Sciatic nerve (tissue), 2 donors: ENCODE measurements around the gene FGD2. TPM values are rescaled to one million over a fixed set of nuclear protein-coding genes. Genes with fewer than 3 reads are reported as not detected.
A peak's percentile ranks its signal among the peaks of the same experiment; 100 is the strongest.
"Not testable (repeated sequence)": the region's sequence is repeated elsewhere in the genome, so short reads cannot be mapped to it uniquely, and the experiment has no call there.

Experiments
- ATAC-seq: fragments of 200-7000 bp; cut with Tn5 transposase; one replicate; pipeline ENCODE4 v1.9.1; 2020; ENCODE audit warnings: mild to moderate bottlenecking, moderate library complexity
- DNase-seq: peaks from one replicate; pipeline ENCODE4 v3.0.0-alpha.2; 2020; ENCODE audit warnings: low spot score
- intact Hi-C: fragments of 100-400 bp; cut with DNase I; formaldehyde crosslinking; loops from one replicate; pipeline ENCODE4 v1.14.2; 2022
- total RNA-seq: library from RNA; stranded (reverse); fragmentation: NEBNext Ultra II Directional; extraction: Animal tissue kit (Norgen Biotek cat#: 25700); gene quantifications from one replicate; pipeline ENCODE4 v1.2.1, GENCODE V29; 2021
- donor health status: DM: no; HTN: no; CAD: no.
- donor health status: DM: no; HTN: no; CAD: no.

Gene FGD2
- total RNA-seq, 1 donor from 2014 or later = 19.7 TPM

DNA sequence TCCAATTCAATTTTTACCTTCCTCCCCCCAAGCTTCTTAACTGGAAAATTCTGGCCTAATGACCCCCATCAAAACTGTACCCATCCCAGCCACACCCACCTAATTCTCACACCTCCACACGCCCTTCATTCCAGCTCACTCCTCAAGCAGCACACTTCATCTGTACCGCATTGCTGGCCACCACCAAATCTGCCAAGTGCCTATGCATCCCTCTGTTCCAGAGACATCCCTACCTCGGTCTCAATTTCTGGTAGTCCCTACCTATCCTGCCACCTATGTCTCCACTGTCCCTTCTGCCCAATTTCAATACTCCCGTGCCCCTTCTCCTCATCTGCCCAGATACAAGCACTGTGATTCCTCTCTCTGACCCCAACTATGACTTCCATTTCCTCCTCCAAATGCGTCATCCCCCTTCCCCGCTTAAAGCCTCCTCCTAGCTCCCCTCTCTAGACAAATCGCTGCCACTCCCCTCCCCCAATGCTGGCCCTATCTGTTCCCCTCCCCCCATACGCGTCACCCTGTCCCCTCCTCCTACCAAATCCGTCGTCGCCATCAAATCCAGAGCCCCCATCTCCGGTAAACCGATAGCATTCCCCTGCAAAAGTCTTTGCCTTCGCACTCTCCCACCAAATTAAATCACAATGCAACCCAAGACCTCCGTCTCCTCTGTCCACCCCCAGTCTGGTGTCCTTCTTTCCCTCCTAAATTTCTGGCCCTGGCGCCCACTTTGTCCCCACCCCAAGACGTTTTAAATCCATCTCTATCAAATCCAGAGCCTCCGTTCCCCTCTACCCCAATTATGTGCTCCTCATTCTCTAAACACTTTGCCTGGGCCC lies 20.7 kb upstream of the FGD2 start:
- ATAC-seq = peak; percentile 45
- intact Hi-C loops = no loop called here
- DNase-seq = peak; percentile 77

DNA sequence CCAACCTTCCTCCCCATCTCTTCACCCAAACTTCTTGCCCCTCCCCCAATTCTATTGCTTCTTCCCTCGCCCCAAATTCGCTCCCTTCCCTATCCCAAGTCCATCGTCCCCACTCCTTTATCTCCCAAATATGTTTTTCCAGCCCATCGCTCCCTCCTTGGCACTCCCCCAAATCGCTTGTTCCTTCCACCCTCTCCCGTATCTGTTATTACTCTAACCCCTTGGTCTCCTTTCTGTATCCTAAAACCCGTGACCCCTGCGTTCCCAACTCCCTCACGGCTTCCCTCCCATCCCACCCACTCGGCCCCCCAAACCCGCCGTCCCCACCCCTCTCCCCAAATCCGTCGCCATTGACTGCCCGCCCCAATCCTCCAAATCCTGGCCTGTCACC lies 20.0 kb upstream of the FGD2 start:
- intact Hi-C loops = no loop called here
- DNase-seq (no peak), ATAC-seq (no peak)

DNA sequence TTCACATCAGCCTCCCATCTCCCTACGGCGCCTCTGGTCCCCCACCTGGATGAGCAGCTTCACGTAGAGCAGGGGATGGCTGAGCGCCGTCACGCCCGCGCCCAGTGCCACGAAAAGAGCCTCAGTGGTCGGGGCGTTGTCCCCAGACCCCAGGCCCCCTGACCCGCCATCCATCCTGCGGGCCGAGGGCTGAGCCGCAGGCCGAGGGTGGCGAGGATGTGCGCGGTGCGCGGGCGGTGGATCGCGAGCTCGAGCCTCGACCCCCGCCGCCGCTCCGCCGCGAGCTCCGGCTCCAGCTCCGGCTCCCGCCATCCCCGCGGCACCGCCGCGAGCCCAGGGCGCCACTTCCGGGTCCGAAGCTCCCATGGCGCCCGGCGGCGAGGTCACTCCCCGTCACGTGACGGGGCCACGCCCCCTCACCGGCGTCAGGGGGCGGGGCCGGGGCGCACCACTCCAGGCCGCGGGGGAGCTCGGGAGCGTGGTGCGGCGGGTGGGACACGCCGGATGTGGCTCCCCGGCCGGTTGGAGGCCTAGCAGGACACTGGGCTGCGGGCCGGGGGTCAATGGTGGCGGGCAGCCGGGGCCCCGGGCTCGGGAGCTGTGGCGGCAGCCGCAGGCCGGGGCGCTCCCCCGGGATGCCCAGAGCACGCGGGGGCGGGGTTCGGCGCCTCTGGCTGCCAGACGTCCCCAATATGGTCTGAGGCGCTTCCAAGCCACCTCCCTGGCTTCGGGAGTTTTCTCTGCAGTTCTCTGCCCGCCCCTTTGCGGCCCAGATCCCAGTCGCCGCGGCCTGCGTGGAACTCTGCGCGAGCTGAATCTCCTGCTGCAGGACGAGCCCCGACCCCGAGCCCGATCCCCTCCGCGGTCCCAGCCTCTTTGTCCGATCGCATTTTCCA lies 19.4 kb upstream of the FGD2 start, which contains the start of gene MTCH1:
Gene MTCH1 (minus strand): TSS at position 389 of the 896 bp plus-strand sequence. CDS start 23 bp downstream, at position 366.
- intact Hi-C loops = no loop called here
- peak; percentile 94 for ATAC-seq
- DNase-seq = peak; percentile 93

DNA sequence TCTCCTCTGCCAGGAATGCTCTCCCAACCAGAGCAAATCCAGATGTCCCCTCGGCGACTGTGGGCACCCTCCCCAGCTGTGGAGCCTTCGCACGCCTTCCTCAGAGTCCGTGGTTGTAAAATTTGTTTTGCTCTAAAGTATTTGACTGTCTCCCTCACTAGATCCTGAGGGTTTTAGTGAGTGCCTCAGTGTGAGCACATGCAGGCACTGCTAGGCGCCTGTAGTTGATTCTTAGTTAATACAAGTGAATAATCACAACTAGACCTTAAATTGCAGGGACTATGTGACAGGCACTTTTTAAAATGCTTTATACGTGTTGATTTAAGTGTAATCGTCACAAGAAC lies 18.8 kb upstream of the FGD2 start:
- intact Hi-C loops = no loop called here
- DNase-seq = no peak
- peak; percentile 43 for ATAC-seq

DNA sequence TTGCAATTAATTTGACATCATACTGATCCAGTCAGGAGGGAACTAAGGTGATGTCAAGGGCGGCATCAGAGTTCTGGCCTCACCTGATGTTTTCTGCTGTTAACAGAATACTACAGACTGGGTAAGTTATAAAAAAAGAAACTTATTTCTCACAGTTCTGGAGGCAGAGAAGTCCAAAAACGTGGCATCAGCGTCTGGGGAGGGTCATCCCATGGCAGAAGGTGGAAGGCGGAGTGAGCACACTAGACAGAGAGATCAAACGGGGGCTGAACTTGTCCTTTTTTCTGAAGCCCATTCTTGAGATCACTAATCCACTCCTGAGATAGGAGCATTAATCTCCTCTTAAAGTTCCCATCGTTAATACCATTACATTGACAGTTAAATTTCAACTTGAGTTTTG lies 16.2 kb upstream of the FGD2 start:
- ATAC-seq (no peak), DNase-seq (no peak)
- intact Hi-C loops = no loop called here

DNA sequence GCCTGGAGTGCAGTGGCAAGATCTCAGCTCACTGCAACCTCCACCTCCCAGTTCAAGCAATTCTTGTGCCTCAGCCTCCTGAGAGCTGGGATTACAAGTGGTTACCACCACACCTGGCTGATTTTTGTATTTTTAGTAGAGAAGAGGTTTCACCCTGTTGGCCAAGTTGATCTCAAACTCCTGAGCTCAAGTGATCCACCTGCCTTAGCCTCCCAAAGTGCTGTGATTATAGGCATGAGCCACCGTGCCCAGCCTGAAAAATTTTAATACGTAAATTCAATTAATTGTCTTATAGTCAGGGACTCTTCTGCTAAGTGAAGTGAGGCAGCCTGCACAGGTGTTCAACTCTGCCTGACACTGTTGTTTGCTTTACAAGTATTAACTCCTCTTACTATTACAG lies 15.1 kb upstream of the FGD2 start:
- intact Hi-C loops = not testable (repeated sequence)

DNA sequence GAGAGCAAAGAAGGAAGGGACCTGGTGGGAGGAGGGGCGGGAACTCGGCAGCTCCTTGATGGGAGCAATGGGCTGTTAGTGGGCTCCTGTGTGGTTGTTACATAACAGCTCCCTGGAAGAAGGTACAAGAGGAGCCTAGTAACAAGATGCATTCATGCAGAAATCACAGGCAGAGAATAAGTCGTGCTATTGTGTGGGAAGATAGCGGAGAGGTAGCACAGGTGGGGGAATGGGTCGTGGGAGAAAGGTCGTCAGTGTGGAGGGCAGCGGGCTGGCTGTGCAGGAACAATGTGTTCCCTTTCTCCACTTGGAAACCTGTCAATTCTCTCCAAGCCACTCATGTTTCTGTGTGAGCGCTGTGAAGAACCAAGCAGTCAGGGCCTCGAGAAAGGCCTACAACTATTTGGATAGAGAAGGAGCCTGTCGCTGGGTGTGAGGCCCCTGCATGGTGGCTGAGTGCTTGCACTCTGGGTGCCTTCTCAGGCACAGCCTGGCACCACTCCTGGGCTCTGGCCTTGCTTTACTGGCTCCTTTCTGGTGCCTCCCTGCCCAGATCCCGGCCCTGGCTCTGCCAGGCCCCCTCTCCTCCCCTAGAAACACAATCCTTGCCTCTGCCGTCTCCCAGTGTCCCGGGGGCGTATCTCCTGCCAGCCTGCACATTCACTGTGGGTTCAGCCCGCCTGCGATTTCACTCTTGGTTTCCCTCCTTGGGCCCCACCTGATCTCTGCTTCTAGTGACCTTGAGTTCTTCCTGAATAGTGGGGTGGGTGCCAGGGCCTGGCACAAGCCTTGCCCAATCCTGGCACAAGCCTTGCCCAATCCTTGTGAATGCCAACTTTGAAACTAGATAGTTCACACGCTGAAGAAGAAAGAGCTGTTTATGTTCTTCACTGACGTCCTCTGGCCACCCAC lies 7.4 kb upstream of the FGD2 start:
- no peak for DNase-seq
- ATAC-seq = peak; percentile 53

More for the DNA sequence above, 15.1 kb upstream of the FGD2 start:
- DNase-seq, ATAC-seq: not testable (repeated sequence)

DNA sequence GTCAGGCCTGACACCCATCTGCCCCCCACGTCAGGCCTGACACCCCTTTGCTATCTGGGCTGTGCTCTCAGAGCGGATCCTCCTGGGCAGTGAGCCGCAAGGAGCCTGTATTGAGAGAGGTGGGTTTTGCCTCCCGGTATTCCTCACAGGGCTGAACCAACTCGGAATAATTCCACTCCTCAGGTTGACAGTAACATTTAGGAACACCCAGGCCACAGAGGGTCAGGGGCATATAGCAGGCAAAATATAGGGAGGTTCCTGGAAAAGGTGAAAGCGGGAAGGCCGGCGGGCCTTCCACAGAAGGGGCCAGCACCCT lies 6.8 kb upstream of the FGD2 start:
- intact Hi-C loops = no loop called here
- DNase-seq = no peak
- ATAC-seq = no peak

More for the DNA sequence above, 7.4 kb upstream of the FGD2 start:
- intact Hi-C loops = no loop called here

DNA sequence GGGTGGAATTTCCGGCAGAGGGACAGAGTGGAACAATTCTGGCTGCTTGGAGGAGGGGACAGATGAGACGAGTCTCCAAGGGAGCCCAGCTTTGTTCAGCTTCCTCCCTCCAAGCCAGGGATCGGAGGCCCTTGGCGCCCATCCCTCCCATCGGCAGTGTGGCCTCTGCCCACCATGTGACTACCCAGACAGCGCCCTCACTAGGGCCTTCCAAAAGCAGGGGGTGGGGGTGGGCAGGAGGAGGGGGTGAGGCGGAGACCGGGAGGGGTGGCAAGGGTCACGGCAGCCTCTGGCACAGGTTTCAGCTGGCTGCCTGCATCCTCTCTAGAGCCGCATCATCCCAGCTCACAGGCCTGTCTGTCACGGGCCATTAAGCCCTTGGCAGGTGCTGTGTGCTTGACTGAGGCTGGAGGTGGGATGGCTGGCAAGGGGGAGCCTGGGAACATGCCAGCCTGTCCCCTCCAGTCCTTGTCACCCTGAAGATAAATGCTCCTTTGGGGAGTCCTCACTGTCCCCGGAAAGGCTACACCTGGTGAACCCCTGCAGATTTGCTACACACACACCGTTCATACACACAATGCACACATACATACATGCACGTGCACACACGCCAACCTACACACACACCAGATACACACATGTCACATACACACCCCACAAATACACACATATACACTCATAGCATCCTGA lies 6.2 kb upstream of the FGD2 start:
- no peak for ATAC-seq
- intact Hi-C loops = no loop called here
- no peak for DNase-seq

DNA sequence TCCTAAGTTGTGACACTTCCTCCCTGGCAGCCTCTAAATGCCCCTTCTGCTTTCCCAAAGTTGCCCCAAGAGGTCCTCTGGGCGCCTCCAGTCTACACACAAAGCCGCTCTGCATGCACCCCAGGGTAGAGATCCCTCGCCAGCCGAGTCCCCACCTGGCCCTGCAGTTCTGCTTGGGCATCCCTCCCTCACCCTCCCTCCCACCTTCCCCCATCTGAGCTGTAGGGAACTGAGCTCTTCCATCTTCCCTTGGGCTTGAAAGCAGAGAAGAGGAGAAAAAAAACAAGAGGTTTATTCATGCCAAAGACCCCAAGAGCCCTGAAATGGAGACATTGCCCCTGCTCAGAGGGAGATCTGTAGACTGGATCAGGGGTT lies 5.7 kb upstream of the FGD2 start:
- ATAC-seq (no peak), DNase-seq (no peak)
- intact Hi-C loops = no loop called here

DNA sequence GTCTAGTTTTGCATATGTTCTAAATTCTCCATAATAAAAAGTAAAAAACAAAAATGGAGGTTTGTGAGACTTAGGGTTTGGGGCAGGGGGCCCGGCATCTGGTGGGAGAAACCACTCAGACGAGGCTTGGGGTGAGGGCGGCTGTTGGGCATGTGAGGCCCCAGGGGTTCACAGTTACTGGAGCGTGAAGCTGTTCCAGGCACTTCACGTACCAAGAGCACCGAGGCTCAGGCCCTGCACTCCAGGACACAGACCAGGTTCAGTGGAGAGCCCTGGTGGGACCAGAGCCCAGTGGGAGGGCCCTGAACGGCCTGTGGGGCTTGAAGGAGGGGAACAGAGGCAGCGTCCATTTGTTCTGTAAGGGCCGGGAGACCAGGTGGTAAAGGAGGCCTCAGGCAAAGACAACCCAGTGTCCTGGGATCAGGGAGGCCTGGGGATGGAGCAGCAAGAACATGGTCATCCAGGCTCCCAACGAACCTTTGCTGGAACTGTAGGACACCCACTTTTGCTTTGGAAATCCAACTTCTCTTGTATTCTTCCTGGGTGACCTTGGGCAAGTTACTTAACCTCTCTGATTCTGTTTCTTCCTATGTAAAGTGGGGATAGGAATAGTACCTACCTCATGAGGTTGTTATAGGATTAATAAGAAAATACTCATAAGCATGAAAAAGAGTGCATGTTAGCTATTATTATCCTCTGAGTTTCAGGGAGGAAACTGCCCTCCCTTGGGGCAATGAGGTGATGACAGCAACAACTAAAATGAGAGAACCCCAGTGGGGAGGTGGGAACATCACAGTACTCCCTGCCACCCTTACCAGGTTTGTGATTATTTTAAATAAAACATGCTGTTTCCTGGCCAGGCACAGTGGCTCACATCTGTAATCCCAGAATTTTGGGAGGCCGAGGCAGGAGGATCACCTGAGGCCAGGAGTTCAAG lies 1.1 kb upstream of the FGD2 start:
- no peak for DNase-seq
- intact Hi-C loops = no loop called here
- ATAC-seq = no peak

DNA sequence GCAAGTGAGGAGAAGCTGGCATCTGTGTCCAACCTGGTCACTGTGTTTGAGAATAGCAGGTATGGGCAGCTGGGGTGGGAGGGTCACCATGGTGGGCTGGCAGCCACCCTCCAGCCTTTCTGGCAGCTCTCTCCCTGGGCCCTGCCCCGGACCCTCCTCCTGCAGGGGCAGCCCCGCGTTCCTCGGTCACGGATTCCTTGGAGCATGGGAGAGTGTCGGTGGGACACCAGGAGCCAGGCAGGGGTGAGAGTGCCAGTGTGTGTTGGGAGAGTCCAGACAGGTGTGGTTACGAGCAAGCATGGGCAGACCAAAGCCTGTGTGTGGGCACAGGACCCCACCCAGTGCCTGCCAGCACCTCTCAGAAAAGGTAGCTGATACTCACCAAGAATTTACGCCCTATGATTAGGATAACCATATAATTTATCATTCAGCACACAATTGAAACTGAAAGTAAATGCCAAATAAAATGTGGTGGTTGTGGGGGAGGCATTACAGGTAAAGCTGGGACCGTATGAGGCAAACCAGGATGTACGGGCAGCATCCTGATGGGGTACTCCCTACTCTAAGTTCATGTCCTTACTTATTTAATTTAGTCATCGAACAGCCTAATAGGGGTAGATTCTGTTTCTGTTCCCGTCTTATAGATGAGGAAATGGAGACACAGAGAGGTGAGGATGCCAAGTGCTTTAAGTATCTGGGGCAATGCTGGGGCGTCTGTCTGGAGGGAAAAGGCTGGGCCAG lies 542 bp downstream of the FGD2 start:
- intact Hi-C loops = no loop called here
- no peak for ATAC-seq
- no peak for DNase-seq

DNA sequence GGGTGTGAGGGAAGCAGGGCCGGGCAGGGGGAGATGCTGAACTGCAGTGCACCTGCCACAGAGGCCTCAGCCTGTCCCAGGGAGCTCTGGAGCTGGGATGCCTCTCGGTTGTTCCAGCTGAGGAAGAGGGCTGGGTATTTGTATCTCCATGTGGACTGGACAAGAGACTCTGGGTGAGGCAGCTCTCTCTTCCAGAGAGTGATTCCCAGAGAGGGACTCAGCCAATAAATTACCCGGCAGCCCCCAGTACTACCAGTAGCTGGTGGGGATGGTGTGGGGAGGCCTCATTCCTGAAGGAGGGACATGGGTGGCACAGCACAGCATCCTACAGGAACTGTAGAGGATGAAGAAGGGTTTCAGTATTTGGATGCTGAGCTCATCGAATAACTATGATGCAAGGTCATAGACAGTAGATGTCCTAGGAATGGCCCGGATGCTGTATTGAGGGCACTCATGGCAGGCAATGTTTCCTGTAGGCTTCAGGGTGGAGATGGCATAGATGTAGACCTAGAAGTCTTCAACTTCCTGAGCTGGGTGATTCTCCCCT lies 1.4 kb downstream of the FGD2 start:
- intact Hi-C loops = no loop called here
- no peak for ATAC-seq
- DNase-seq = no peak

DNA sequence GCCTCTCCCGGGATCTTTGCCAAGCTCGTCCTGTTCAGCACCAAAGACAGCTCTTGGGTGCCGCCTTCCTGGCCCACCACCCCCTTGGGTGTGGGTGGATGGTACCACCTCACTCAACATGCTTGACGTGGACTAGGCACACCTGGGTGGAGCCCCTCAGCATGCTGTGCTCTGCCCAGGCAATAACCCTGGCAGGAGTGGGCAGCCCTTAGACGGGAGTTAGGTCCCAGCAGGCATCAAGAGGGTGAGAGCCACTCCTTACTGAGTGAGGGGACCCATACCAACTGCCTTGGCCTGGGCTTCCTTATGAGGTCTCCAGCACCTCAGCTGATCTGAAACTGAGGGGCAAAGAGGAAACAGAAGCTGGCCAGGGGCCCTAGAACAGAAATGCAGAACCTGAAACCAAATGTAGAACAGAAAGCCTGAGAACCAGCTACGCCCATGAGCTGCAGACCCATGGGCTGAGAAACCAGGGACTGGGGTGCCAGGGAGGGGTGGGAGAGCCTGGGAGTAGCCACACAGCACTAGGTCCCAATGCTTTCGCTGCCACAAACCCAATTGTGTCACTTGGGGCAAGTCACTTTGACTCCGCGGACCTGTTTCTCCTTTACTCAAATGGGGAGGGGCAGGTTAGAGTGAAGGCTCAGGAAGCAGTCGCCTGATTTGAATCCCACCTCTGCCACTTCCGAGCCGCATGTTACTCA lies 2.0 kb downstream of the FGD2 start:
- intact Hi-C loops = no loop called here
- ATAC-seq = peak; percentile 31
- no peak for DNase-seq

DNA sequence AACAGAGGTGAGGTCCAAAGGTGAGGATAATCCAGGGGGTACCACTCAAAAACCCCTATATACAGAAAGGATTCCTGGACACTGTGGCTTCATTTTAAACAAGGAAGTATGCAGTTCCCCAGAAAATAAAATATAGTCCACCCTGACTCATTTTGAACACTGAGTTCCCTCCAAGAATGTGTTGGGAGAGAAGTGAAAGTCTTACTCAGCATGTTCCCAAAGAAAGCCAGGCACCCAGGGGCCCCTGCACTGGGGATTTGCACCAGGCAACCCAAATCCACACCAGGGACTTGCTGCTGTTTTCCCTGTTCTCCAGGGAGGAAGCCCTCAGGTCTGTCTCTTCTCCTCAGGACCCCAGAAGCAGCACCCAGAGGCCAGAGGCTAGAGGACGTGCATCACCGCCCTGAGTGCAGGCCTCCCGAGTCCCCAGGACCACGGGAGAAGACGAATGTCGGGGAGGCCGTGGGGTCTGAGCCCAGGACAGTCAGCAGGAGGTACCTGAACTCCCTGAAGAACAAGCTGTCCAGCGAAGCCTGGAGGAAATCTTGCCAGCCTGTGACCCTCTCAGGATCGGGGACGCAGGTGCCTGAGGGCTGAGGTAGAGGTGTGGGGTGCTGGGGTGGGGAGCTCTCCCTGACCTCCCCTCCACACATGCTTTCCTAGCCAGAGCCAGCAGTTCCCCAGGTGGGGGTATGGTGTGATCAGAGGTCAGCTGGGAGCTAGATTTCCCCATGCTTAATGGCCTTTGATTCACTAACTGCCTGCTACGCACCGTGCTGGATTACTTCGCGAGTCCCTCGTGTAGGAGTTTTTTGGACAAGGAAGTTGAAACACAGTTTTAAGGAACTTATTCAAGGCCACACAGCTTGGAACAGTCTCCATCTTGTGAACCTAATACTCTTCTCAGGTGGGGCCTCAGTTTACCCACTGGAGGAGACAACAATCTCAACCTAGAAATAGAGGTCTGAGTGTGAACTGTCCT lies 3.3 kb downstream of the FGD2 start:
- ATAC-seq = peak; percentile 54
- no peak for DNase-seq
- intact Hi-C loops = no loop called here
